ENCODE results near the gene AKR1B1. TPM values are rescaled to one million over a fixed set of nuclear protein-coding genes. Genes with fewer than 3 reads are reported as not detected.

The AKR1B1 gene
- total RNA-seq, 1 donor from 2014 or later = 61.8 TPM

DNA sequence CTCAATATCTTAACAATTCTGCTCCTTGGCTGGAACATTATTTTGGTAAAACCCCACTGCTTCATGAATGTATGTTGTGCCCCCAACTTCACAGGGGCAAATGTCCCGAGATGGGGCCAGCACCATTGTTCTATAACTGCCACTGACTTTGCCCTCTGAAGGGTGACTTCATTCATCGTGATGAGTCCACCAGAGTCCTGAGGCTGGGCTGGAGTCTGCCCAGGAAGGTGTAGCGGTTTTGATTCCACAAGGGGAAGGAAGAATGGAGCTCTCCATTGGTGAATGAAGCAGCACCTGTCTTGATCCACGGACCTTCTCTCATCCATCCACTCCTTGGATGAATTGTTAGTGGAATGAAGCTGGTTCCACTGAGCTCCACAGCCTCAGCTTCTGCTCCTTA is 18.4 kb downstream of the AKR1B1 start:
- peaks cover 15% of the 10 kb centered on the region for H3K9me3 Mint-ChIP-seq (ENCODE audit: unreplicated experiment)
- peaks cover 50% of the 10 kb centered on the region for H3K36me3 Mint-ChIP-seq (ENCODE audit: unreplicated experiment)
- no peaks in the 10 kb centered on the region for H3K27me3 Mint-ChIP-seq (ENCODE audit: unreplicated experiment)
- no peak for DNase-seq (ENCODE audit: extremely low spot score, unreplicated experiment)
- H3K4me3 Mint-ChIP-seq (ENCODE audit: unreplicated experiment) = no peak overlapping the region
- no peaks in the 10 kb centered on the region for H3K4me1 Mint-ChIP-seq (ENCODE audit: unreplicated experiment)
- TF ChIP-seq, protein P1, sequence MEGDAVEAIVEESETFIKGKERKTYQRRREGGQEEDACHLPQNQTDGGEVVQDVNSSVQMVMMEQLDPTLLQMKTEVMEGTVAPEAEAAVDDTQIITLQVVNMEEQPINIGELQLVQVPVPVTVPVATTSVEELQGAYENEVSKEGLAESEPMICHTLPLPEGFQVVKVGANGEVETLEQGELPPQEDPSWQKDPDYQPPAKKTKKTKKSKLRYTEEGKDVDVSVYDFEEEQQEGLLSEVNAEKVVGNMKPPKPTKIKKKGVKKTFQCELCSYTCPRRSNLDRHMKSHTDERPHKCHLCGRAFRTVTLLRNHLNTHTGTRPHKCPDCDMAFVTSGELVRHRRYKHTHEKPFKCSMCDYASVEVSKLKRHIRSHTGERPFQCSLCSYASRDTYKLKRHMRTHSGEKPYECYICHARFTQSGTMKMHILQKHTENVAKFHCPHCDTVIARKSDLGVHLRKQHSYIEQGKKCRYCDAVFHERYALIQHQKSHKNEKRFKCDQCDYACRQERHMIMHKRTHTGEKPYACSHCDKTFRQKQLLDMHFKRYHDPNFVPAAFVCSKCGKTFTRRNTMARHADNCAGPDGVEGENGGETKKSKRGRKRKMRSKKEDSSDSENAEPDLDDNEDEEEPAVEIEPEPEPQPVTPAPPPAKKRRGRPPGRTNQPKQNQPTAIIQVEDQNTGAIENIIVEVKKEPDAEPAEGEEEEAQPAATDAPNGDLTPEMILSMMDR (IDR thresholded peaks at IDR 0.05) = no peak
- no peak overlapping the region for H3K27ac Mint-ChIP-seq (ENCODE audit: unreplicated experiment)

DNA sequence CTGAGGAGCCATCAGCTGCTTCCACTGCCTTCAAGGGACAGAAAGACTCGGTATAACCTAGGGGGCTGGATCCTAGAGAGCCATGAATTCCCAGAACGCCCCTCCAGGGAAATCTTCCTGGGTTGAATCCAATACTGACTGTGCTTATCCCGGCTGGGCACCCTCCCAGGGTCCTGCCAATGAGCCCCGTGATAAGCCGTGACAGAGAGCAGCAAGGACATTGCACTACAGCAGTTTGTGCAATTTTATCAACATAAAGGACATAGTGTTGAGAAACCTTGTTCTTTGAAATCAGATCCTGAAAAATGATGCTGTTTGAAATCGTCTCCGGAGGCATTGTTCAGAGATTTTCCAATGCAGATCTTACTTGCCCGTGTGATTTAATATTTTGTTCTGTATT is 18.8 kb downstream of the AKR1B1 start:
- Mint-ChIP-seq H3K27me3 (ENCODE audit: unreplicated experiment) (no peaks in the 10 kb centered on the region), H3K27ac (ENCODE audit: unreplicated experiment) (no peak overlapping the region), H3K4me3 (ENCODE audit: unreplicated experiment) (no peak overlapping the region), H3K4me1 (ENCODE audit: unreplicated experiment) (no peaks in the 10 kb centered on the region), H3K9me3 (ENCODE audit: unreplicated experiment) (peaks cover 15% of the 10 kb centered on the region), H3K36me3 (ENCODE audit: unreplicated experiment) (peaks cover 46% of the 10 kb centered on the region)
- TF ChIP-seq, protein P1 (IDR thresholded peaks at IDR 0.05) = no peak
- DNase-seq (ENCODE audit: extremely low spot score, unreplicated experiment) = no peak

DNA sequence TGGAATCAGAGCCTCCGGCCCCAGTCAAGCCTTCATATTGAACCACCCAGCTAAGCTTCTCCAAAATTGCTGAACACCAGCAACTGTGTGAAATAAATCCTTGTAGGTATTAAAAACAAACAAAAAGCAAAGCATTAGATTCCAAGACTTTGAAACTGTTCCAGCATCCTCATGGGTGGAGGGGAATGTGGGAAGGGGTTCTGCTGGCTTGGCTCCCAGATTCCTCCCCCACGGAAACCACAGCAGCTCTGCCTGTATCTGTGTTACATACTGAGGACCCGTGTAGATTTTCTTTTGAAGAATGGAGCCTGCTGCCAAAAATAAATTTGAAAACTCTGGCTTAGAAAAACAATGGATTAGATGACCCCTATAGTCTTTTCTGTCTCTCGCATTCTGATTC is 20.0 kb downstream of the AKR1B1 start:
- Mint-ChIP-seq H3K4me1 (ENCODE audit: unreplicated experiment) (no peaks in the 10 kb centered on the region), H3K27ac (ENCODE audit: unreplicated experiment) (no peak overlapping the region), H3K27me3 (ENCODE audit: unreplicated experiment) (no peaks in the 10 kb centered on the region), H3K4me3 (ENCODE audit: unreplicated experiment) (no peak overlapping the region), H3K36me3 (ENCODE audit: unreplicated experiment) (peaks cover 39% of the 10 kb centered on the region), H3K9me3 (ENCODE audit: unreplicated experiment) (peaks cover 15% of the 10 kb centered on the region)
- TF ChIP-seq, protein P1 (IDR thresholded peaks at IDR 0.05) = no peak
- no peak for DNase-seq (ENCODE audit: extremely low spot score, unreplicated experiment)

DNA sequence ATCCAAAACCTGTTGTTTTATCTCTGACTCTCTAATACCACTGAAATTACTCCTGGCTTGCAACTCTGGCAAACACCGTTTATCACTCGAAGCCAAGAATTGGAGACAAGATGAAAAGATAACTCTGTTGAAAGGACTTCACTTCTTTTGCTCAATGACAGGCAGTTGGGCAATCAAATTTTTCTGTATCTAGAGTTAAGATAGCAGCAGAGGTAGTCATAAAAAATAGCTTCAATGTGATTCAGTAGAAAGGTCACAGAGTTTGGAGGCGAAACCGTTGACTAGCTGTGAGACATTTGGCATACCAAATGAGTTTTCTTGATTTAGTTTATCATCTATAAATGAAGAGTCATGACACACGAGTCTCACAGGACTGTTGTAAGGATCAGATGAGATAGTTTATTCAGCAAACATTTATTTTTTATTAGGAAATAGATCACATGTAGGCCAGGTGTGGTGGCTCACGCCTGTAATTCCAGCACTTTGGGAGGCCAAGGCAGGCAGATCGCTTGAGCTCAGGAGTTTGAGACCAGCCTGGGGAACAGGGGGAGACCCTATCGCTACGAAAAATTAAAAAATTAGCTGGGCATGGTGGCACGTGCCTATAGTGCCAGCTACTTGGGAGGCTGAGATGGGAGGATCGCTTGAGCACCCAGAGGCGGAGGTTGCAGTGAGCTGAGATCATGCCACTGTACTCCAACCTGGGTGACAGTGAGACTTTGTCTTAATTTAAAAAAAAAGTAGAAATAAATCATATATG is 23.6 kb downstream of the AKR1B1 start:
- DNase-seq (ENCODE audit: extremely low spot score, unreplicated experiment) = peak; percentile 53
- TF ChIP-seq, protein P1 (IDR thresholded peaks at IDR 0.05) = no peak
- no peak overlapping the region for H3K4me3 Mint-ChIP-seq (ENCODE audit: unreplicated experiment)
- H3K27ac Mint-ChIP-seq (ENCODE audit: unreplicated experiment) = no peak overlapping the region
- H3K27me3 Mint-ChIP-seq (ENCODE audit: unreplicated experiment) = peaks cover 4% of the 10 kb centered on the region
- peaks cover 15% of the 10 kb centered on the region for H3K36me3 Mint-ChIP-seq (ENCODE audit: unreplicated experiment)
- H3K9me3 Mint-ChIP-seq (ENCODE audit: unreplicated experiment) = peaks cover 15% of the 10 kb centered on the region
- peaks cover 7% of the 10 kb centered on the region for H3K4me1 Mint-ChIP-seq (ENCODE audit: unreplicated experiment)

DNA sequence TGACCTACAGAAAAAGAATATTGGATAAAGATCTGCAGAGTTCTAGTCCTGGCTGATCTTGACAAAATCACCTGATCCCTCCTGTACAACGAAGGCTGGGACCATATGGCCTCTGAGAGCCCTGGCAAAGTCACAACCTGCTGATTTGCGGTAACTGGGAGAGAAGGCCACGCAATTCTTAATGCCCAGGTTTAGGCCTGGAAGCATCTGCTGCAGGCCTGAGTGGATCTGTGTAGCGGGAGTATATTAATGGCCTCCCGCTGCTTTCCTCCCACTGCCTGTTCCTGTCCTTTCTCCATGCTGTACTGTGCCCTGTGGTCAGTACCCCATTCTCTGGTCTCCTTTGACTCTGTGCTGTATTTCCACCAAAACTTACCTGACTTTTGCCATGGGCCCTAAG is 24.2 kb downstream of the AKR1B1 start:
- Mint-ChIP-seq H3K4me1 (ENCODE audit: unreplicated experiment) (peaks cover 7% of the 10 kb centered on the region), H3K4me3 (ENCODE audit: unreplicated experiment) (no peak overlapping the region), H3K9me3 (ENCODE audit: unreplicated experiment) (peaks cover 15% of the 10 kb centered on the region), H3K27me3 (ENCODE audit: unreplicated experiment) (peaks cover 4% of the 10 kb centered on the region), H3K27ac (ENCODE audit: unreplicated experiment) (no peak overlapping the region), H3K36me3 (ENCODE audit: unreplicated experiment) (peaks cover 10% of the 10 kb centered on the region)
- DNase-seq (ENCODE audit: extremely low spot score, unreplicated experiment) = peak; percentile 66
- TF ChIP-seq, protein P1 (IDR thresholded peaks at IDR 0.05) = no peak
